WTC11 (cell line): ENCODE measurements around the gene ZNF689. TPM values are rescaled to one million over a fixed set of nuclear protein-coding genes. Genes with fewer than 3 reads are reported as not detected.

Source experiments
- ATAC-seq: fragments of 200-7000 bp; cut with Tn5 transposase; 2 replicates; pipeline ENCODE4 v1.10.0; 2021; ENCODE audit warnings: mild to moderate bottlenecking, moderate library complexity
- CTCF ChIA-PET: fragments of 300-600 bp; sonication (Branson Sonifier 250); formaldehyde crosslinking; loops from one replicate; lab custom pipeline; 2021; ENCODE audit warnings: antibody characterized with exemption; lab: Charles Lee
- POLR2A ChIA-PET: fragments of 350-600 bp; sonication (Branson Sonifier 250); formaldehyde crosslinking; loops from one replicate; lab custom pipeline; 2021; ENCODE audit warnings: antibody characterized with exemption; lab: Charles Lee
- DNase-seq: peaks from one replicate; pipeline ENCODE4 v3.0.0; 2021; ENCODE audit warnings: low spot score
- H3K27ac Mint-ChIP-seq: 2 replicates; pipeline ENCODE4 v1.8.0; 2021; ENCODE audit warnings: mixed read lengths
- H3K27me3 Mint-ChIP-seq: 2 replicates; pipeline ENCODE4 v1.8.0; 2021; ENCODE audit warnings: low read depth, mild to moderate bottlenecking, moderate library complexity, mixed read lengths
- H3K36me3 Mint-ChIP-seq: 2 replicates; pipeline ENCODE4 v1.8.0; 2021; ENCODE audit warnings: mixed read lengths
- H3K4me1 Mint-ChIP-seq: 2 replicates; pipeline ENCODE4 v1.8.0; 2022; ENCODE audit warnings: mixed read lengths
- H3K4me3 Mint-ChIP-seq: 2 replicates; pipeline ENCODE4 v1.8.0; 2021; ENCODE audit warnings: mild to moderate bottlenecking, moderate library complexity, mixed read lengths
- H3K9me3 Mint-ChIP-seq: 2 replicates; pipeline ENCODE4 v1.8.0; 2021; ENCODE audit warnings: mixed read lengths
- ATF1 ChIP-seq: sonication (generic); formaldehyde crosslinking; IDR thresholded peaks from 2 replicates; pipeline ENCODE4 v1.8.1; 2023; ENCODE audit warnings: mild to moderate bottlenecking, moderate library complexity, missing genetic modification reagents
- CREM ChIP-seq: sonication (generic); formaldehyde crosslinking; IDR thresholded peaks from 2 replicates; pipeline ENCODE4 v1.8.1; 2022; ENCODE audit warnings: mild to moderate bottlenecking, missing genetic modification reagents, moderate library complexity
- E2F4 ChIP-seq: sonication (generic); formaldehyde crosslinking; IDR thresholded peaks from 2 replicates; pipeline ENCODE4 v1.8.1; 2022; ENCODE audit warnings: low read depth, mild to moderate bottlenecking, moderate library complexity, missing genetic modification reagents, borderline replicate concordance
- ERG ChIP-seq: fragments of 250-450 bp; sonication (Bioruptor Pico); IDR thresholded peaks from 2 replicates; pipeline ENCODE4 v1.8.0; 2021; ENCODE audit warnings: mild to moderate bottlenecking
- FOXJ3 ChIP-seq: sonication (generic); formaldehyde crosslinking; IDR thresholded peaks from 2 replicates; pipeline ENCODE4 v1.9.0; 2021; ENCODE audit warnings: missing genetic modification reagents, mild to moderate bottlenecking, borderline replicate concordance
- FOXP1 ChIP-seq: sonication (generic); formaldehyde crosslinking; IDR thresholded peaks from 2 replicates; pipeline ENCODE4 v1.8.0; 2022; ENCODE audit warnings: missing genetic modification reagents, mild to moderate bottlenecking, moderate library complexity, borderline replicate concordance
- HMGXB4 ChIP-seq: sonication (generic); formaldehyde crosslinking; IDR thresholded peaks from 2 replicates; pipeline ENCODE4 v1.8.1; 2023; ENCODE audit warnings: mild to moderate bottlenecking, moderate library complexity, missing genetic modification reagents
- NFYB ChIP-seq: sonication (generic); formaldehyde crosslinking; conservative IDR thresholded peaks from 2 replicates; pipeline ENCODE4 v1.8.0; 2022; ENCODE audit warnings: low read depth, missing genetic modification reagents
- PRRX2 ChIP-seq: fragments of 250-450 bp; sonication (Bioruptor Pico); IDR thresholded peaks from 2 replicates; pipeline ENCODE4 v1.8.0; 2021; ENCODE audit warnings: mild to moderate bottlenecking
- RELA ChIP-seq: sonication (generic); formaldehyde crosslinking; IDR thresholded peaks from 2 replicates; pipeline ENCODE4 v1.8.1; 2022; ENCODE audit warnings: missing genetic modification reagents, mild to moderate bottlenecking, borderline replicate concordance
- RORB ChIP-seq: fragments of 250-450 bp; sonication (Bioruptor Pico); IDR thresholded peaks from 2 replicates; pipeline ENCODE4 v1.9.0; 2021; ENCODE audit warnings: mild to moderate bottlenecking
- SP1 ChIP-seq: sonication (generic); formaldehyde crosslinking; conservative IDR thresholded peaks from 2 replicates; pipeline ENCODE4 v1.8.1; 2022; ENCODE audit warnings: missing genetic modification reagents
- ZBTB43 ChIP-seq: sonication (generic); formaldehyde crosslinking; IDR thresholded peaks from 2 replicates; pipeline ENCODE4 v1.8.1; 2023; ENCODE audit warnings: mild to moderate bottlenecking, missing genetic modification reagents
- ZNF121 ChIP-seq: sonication (generic); formaldehyde crosslinking; IDR thresholded peaks from 2 replicates; pipeline ENCODE4 v1.8.0; 2023; ENCODE audit warnings: missing genetic modification reagents
- ZNF416 ChIP-seq: fragments of 250-450 bp; sonication (Bioruptor Pico); IDR thresholded peaks from 2 replicates; pipeline ENCODE4 v1.9.0; 2021; ENCODE audit warnings: mild to moderate bottlenecking, inconsistent platforms
- total RNA-seq: library from RNA; stranded (reverse); gene quantifications from 3 replicates; pipeline ENCODE4 v1.2.3, GENCODE V29; 2021
- TF ChIP-seq, protein P1 (sequence below): sonication (generic); formaldehyde crosslinking; conservative IDR thresholded peaks from 2 replicates; pipeline ENCODE4 v1.8.1; 2023; ENCODE audit warnings: mild to moderate bottlenecking, low read depth, missing genetic modification reagents, moderate library complexity
- TF ChIP-seq, protein P2 (sequence below): fragments of 250-450 bp; sonication (Bioruptor Pico); IDR thresholded peaks from 2 replicates; pipeline ENCODE4 v1.9.0; 2021; ENCODE audit warnings: mild to moderate bottlenecking, borderline replicate concordance
- TF ChIP-seq, protein P3 (sequence below): sonication (generic); formaldehyde crosslinking; IDR thresholded peaks from 2 replicates; pipeline ENCODE4 v1.8.0; 2023; ENCODE audit warnings: missing genetic modification reagents, mild to moderate bottlenecking, borderline replicate concordance

Gene ZNF689
- total RNA-seq, 1 experiment from 2014 or later: 13.2 TPM

DNA sequence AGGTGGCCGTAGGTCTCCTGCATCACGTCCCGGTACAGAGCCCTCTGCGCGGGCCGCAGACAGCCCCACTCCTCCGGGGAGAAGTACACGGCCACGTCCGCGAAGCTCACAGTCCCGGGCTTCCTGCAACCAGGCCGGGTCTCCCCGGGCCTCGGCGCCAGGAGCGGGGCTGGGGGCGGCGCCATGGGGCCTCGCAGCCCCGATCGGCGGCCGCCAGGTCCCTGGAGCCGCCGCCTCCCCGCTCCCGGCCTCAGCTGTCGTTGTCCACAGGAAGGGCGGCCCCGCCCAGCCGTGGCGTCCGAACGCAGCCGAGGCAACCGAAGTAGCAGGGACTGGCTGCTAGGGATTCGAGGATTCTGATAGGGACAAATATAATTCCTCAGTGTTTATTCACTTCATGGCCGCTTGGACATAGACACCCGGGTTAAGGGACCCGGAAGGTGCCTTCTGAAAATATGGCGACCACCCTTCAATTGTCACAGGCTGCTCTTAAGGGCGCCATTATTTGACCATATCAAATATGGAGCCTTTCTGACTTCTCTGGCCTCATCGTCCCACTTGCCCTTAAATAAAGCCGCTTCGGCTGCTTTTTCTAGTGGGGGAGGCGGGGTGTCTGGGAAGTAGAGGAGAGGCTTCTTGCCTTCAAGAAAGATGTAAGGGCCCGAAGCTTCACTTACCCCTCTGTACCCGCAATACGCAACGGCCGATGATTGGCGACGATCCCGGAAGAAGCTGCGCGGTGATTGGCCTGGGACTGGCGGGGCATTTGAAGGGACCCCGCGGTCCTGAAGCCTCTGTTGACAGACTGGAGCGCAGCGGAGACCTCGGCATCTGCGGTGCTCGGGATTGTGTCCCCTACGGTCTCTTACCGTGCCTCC, 38.5 kb downstream of the ZNF689 start, which contains the start of gene ZNF688:
TSS of gene ZNF688 (minus strand) at position 270 of the 878 bp plus-strand sequence. CDS start at position 185, 85 bp downstream.
- Mint-ChIP-seq H3K27me3 (peaks cover 1% of the 10 kb centered on the region; the same call in 1 of the 2 replicates), H3K36me3 (no peaks in the 10 kb centered on the region), H3K4me3 (peak within 1 kb of the TSS; percentile 91), H3K9me3 (no peaks in the 10 kb centered on the region), H3K27ac (peak within 1 kb of the TSS; percentile 67), H3K4me1 (peaks cover 15% of the 10 kb centered on the region)
- CTCF ChIA-PET: interaction anchor here (0.5 to 3.0 kb wide), 17 partner anchors 10 to 460 kb away, joined by 3 to 25 read pairs (median 6); partner anchors contain the start of genes DCTPP1, ZNF747, ZNF764 and ZNF785
- POLR2A ChIA-PET: interaction anchor here (0.5 to 2.9 kb wide), 17 partner anchors 11 to 154 kb away, joined by 3 to 22 read pairs (median 4); partner anchors contain the start of genes DCTPP1, PRR14, ZNF689 and ZNF747
- peak; percentile 87 for ATAC-seq
- DNase-seq: peak; percentile 93
- TF ChIP-seq E2F4 (CRISPR knock-in tag): peak; percentile 93; the same call in 1 of the 2 replicates
- TF ChIP-seq RORB (CRISPR knock-in tag): no peak
- TF ChIP-seq PRRX2 (CRISPR knock-in tag): no peak
- peak; percentile 57 for TF ChIP-seq FOXP1 (CRISPR knock-in tag)
- TF ChIP-seq ZNF416 (CRISPR knock-in tag): no peak
- no peak for TF ChIP-seq ATF1 (CRISPR knock-in tag)
- 0 out of 2 replicates have a peak, but pooled peaks have one; percentile 50 for TF ChIP-seq CREM (CRISPR knock-in tag)
- TF ChIP-seq, protein P1, sequence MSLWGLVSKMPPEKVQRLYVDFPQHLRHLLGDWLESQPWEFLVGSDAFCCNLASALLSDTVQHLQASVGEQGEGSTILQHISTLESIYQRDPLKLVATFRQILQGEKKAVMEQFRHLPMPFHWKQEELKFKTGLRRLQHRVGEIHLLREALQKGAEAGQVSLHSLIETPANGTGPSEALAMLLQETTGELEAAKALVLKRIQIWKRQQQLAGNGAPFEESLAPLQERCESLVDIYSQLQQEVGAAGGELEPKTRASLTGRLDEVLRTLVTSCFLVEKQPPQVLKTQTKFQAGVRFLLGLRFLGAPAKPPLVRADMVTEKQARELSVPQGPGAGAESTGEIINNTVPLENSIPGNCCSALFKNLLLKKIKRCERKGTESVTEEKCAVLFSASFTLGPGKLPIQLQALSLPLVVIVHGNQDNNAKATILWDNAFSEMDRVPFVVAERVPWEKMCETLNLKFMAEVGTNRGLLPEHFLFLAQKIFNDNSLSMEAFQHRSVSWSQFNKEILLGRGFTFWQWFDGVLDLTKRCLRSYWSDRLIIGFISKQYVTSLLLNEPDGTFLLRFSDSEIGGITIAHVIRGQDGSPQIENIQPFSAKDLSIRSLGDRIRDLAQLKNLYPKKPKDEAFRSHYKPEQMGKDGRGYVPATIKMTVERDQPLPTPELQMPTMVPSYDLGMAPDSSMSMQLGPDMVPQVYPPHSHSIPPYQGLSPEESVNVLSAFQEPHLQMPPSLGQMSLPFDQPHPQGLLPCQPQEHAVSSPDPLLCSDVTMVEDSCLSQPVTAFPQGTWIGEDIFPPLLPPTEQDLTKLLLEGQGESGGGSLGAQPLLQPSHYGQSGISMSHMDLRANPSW (CRISPR knock-in tag): no peak
- TF ChIP-seq ERG (CRISPR knock-in tag): no peak
- no peak for TF ChIP-seq ZNF121 (CRISPR knock-in tag)
- TF ChIP-seq NFYB: peak; percentile 95
- TF ChIP-seq, protein P2, sequence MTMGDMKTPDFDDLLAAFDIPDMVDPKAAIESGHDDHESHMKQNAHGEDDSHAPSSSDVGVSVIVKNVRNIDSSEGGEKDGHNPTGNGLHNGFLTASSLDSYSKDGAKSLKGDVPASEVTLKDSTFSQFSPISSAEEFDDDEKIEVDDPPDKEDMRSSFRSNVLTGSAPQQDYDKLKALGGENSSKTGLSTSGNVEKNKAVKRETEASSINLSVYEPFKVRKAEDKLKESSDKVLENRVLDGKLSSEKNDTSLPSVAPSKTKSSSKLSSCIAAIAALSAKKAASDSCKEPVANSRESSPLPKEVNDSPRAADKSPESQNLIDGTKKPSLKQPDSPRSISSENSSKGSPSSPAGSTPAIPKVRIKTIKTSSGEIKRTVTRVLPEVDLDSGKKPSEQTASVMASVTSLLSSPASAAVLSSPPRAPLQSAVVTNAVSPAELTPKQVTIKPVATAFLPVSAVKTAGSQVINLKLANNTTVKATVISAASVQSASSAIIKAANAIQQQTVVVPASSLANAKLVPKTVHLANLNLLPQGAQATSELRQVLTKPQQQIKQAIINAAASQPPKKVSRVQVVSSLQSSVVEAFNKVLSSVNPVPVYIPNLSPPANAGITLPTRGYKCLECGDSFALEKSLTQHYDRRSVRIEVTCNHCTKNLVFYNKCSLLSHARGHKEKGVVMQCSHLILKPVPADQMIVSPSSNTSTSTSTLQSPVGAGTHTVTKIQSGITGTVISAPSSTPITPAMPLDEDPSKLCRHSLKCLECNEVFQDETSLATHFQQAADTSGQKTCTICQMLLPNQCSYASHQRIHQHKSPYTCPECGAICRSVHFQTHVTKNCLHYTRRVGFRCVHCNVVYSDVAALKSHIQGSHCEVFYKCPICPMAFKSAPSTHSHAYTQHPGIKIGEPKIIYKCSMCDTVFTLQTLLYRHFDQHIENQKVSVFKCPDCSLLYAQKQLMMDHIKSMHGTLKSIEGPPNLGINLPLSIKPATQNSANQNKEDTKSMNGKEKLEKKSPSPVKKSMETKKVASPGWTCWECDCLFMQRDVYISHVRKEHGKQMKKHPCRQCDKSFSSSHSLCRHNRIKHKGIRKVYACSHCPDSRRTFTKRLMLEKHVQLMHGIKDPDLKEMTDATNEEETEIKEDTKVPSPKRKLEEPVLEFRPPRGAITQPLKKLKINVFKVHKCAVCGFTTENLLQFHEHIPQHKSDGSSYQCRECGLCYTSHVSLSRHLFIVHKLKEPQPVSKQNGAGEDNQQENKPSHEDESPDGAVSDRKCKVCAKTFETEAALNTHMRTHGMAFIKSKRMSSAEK (CRISPR knock-in tag): no peak
- TF ChIP-seq HMGXB4 (CRISPR knock-in tag): no peak
- TF ChIP-seq SP1 (CRISPR knock-in tag): 0 out of 2 replicates have a peak, but pooled peaks have one; percentile 44
- no peak for TF ChIP-seq ZBTB43 (CRISPR knock-in tag)
- TF ChIP-seq FOXJ3 (CRISPR knock-in tag): no peak
- TF ChIP-seq, protein P3, sequence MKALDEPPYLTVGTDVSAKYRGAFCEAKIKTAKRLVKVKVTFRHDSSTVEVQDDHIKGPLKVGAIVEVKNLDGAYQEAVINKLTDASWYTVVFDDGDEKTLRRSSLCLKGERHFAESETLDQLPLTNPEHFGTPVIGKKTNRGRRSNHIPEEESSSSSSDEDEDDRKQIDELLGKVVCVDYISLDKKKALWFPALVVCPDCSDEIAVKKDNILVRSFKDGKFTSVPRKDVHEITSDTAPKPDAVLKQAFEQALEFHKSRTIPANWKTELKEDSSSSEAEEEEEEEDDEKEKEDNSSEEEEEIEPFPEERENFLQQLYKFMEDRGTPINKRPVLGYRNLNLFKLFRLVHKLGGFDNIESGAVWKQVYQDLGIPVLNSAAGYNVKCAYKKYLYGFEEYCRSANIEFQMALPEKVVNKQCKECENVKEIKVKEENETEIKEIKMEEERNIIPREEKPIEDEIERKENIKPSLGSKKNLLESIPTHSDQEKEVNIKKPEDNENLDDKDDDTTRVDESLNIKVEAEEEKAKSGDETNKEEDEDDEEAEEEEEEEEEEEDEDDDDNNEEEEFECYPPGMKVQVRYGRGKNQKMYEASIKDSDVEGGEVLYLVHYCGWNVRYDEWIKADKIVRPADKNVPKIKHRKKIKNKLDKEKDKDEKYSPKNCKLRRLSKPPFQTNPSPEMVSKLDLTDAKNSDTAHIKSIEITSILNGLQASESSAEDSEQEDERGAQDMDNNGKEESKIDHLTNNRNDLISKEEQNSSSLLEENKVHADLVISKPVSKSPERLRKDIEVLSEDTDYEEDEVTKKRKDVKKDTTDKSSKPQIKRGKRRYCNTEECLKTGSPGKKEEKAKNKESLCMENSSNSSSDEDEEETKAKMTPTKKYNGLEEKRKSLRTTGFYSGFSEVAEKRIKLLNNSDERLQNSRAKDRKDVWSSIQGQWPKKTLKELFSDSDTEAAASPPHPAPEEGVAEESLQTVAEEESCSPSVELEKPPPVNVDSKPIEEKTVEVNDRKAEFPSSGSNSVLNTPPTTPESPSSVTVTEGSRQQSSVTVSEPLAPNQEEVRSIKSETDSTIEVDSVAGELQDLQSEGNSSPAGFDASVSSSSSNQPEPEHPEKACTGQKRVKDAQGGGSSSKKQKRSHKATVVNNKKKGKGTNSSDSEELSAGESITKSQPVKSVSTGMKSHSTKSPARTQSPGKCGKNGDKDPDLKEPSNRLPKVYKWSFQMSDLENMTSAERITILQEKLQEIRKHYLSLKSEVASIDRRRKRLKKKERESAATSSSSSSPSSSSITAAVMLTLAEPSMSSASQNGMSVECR (CRISPR knock-in tag): 0 out of 2 replicates have a peak, but pooled peaks have one; percentile 34
- no peak for TF ChIP-seq RELA
